ENCODE results near the gene ID1.

DNA sequence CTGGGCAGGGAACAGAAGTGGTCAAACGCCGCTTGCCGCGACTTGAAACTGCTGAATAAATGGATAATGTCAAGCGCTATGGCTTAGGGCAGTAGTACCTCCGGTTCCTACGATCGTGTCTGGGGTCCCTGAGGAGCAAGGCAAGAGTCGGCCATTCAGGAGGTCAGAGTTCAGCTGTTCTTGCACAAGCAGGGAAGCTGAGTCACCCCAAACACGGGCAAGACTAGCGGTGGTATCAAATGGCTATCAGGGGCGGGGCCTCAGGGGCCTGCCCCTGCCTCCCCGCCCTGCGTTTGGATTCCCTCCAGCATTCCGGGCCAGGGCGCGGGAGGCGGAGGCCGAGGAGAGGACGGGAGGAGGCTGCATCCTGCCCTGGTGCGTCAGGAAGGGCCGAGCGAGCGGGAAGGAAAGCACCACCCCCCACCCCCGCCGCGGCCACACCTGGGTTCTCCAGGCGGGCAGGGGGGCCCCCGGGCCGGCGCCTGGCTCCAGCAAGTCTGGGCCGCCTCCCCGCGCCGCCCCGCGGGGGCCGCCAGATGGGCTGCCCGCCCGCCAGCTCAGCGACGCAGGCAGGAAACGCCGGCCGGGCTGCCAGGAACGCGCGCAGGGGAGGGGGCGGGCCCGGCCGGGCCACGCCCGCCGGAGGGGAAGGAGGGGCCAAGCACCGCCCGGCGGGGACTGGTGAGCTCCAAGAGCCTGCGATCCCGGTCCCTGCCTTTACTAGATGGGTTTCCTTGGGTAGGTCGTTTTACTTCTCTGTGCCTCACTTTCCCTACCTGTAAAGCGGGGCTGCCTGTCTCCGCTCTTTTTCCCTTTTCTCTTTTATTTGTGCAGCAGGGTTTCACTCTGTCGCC lies 32.2 kb upstream of the ID1 start:
- TF ChIP-seq, protein P1, sequence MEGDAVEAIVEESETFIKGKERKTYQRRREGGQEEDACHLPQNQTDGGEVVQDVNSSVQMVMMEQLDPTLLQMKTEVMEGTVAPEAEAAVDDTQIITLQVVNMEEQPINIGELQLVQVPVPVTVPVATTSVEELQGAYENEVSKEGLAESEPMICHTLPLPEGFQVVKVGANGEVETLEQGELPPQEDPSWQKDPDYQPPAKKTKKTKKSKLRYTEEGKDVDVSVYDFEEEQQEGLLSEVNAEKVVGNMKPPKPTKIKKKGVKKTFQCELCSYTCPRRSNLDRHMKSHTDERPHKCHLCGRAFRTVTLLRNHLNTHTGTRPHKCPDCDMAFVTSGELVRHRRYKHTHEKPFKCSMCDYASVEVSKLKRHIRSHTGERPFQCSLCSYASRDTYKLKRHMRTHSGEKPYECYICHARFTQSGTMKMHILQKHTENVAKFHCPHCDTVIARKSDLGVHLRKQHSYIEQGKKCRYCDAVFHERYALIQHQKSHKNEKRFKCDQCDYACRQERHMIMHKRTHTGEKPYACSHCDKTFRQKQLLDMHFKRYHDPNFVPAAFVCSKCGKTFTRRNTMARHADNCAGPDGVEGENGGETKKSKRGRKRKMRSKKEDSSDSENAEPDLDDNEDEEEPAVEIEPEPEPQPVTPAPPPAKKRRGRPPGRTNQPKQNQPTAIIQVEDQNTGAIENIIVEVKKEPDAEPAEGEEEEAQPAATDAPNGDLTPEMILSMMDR (IDR thresholded peaks at IDR 0.05; ENCODE audit: low read depth, low read length, poor library complexity, severe bottlenecking) = no peak
- TF ChIP-seq EZH2phosphoT487 (IDR thresholded peaks at IDR 0.05; ENCODE audit: borderline replicate concordance, low read length) = no peak

Data from DOHH2 (cell line).